ENCODE measurements around the gene SRSF2. TPM values are rescaled to one million over a fixed set of nuclear protein-coding genes. Genes with fewer than 3 reads are reported as not detected.

Gene SRSF2, protein sequence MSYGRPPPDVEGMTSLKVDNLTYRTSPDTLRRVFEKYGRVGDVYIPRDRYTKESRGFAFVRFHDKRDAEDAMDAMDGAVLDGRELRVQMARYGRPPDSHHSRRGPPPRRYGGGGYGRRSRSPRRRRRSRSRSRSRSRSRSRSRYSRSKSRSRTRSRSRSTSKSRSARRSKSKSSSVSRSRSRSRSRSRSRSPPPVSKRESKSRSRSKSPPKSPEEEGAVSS
- 328 and 459 TPM in 2 replicates for total RNA-seq (2014; rRNA removed; shearing (Covaris generic); ENCODE audit: low replicate concordance)

DNA sequence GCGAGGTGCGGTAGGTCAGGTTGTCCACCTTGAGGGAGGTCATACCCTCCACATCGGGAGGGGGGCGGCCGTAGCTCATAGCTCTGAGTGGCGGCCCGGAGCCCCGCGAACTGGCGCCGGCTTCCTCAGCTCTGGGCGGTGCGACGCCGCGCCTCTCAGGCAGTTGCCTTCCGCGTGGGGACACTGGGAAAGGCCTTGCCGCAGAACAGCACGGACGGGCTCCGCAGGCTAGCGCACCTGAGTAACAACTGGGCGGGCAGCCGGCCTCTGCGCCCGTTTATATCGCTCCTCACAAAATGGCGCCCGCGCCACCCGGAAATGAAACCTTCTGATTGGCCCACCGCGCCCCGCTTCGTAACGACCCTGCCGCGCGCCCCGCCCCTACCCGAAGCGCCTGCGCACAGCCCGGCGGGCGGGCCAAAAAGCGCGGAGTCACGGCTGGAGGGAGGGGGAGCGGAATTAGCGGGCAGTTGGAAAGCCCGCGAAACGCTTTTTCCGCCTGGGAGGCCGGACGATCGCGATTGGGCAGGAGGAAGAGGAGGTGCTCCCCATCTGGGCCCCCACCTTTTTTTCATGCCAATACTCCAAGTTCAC lies at the start of gene SRSF2:
Gene SRSF2 (minus strand): TSS at position 250 of the 594 bp plus-strand sequence. CDS start 171 bp downstream, at position 79.
- Histone ChIP-seq H3K9me2 (replicated peaks; ENCODE audit: insufficient read depth, low read length) (no peaks in the 10 kb centered on the region), H4K20me1 (ENCODE audit: insufficient read depth, low read depth, low read length) (peaks cover 23% of the 10 kb centered on the region)

DNA sequence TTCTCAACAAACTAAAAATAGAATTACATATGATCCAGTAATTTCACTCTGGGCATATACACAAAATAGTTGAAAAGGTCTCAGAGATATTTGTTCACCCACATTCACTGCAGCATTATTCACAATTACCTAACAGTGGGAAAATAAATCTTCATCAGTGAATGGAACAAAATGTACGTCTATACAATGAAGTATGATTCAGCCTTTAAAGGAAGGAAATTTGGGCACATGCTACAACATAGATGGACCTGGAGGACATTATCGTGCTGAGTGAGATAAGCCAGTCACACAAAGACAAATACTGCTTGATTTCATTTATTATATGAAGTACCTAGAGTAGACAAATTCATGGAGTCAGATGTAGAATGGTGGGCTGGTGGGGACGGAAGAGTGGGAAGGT lies 47.8 kb upstream of the SRSF2 start:
- DNase-seq, result no peak
- H3K27me3 ChIP-seq (ENCODE audit: low read length), result no peaks in the 10 kb centered on the region
- H3K4me2 ChIP-seq (ENCODE audit: low read depth, low read length, poor library complexity, severe bottlenecking), result no peak overlapping the region
- H3K4me3 ChIP-seq (ENCODE audit: low read length), result no peak overlapping the region
- no peak overlapping the region for H3K27ac ChIP-seq (ENCODE audit: low read length)
- H3K9me3 ChIP-seq (ENCODE audit: low read length), result no peaks in the 10 kb centered on the region
- no peaks in the 10 kb centered on the region for H3K9me2 ChIP-seq (replicated peaks; ENCODE audit: insufficient read depth, low read length)
- no peaks in the 10 kb centered on the region for H3K4me1 ChIP-seq (ENCODE audit: low read length)
- no peak overlapping the region for H2AFZ ChIP-seq (ENCODE audit: low read length)
- H3K9ac ChIP-seq (ENCODE audit: low read length), result no peak overlapping the region
- H4K20me1 ChIP-seq (ENCODE audit: insufficient read depth, low read depth, low read length), result no peaks in the 10 kb centered on the region
- H3K79me2 ChIP-seq (ENCODE audit: low read length), result no peaks in the 10 kb centered on the region
- H3K36me3 ChIP-seq (ENCODE audit: insufficient read depth, low read length), result no peaks in the 10 kb centered on the region

More for the DNA sequence above, at the start of gene SRSF2:
- peak within 1 kb of the TSS; percentile 91 for H3K27ac ChIP-seq (ENCODE audit: low read length)
- peak within 1 kb of the TSS; percentile 98 for H3K9ac ChIP-seq (ENCODE audit: low read length)
- peaks cover 48% of the 10 kb centered on the region for H3K4me1 ChIP-seq (ENCODE audit: low read length)
- peak; percentile 100 for DNase-seq
- H2AFZ ChIP-seq (ENCODE audit: low read length), result peak within 1 kb of the TSS; percentile 70
- no peaks in the 10 kb centered on the region for H3K9me3 ChIP-seq (ENCODE audit: low read length)
- H3K27me3 ChIP-seq (ENCODE audit: low read length), result no peaks in the 10 kb centered on the region
- H3K36me3 ChIP-seq (ENCODE audit: insufficient read depth, low read length), result peaks cover 43% of the 10 kb centered on the region
- H3K79me2 ChIP-seq (ENCODE audit: low read length), result peaks cover 39% of the 10 kb centered on the region
- peak within 1 kb of the TSS; percentile 94 for H3K4me3 ChIP-seq (ENCODE audit: low read length)
- peak within 1 kb of the TSS; percentile 94 for H3K4me2 ChIP-seq (ENCODE audit: low read depth, low read length, poor library complexity, severe bottlenecking)

DNA sequence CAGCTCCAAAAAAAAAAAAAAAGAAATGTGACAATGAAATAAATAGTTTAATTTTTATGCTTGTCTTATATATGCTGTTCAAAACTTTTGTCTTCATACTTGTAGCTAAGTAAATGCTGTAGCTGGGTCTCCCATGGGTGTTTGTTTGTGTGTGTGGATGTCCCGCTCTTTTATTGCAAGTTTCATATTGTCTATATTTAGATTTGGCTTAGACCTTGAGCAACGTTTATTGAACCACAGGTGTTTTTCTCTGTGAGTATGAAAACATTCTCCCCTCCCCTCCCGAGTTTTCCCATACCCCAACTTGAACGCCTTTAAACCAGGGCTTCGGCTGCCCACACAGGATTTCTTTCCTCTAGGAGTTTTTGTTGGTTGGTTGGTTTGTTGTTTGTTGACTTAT lies 46.0 kb upstream of the SRSF2 start:
- Histone ChIP-seq H3K9me3 (ENCODE audit: low read length) (no peaks in the 10 kb centered on the region), H3K4me3 (ENCODE audit: low read length) (no peak overlapping the region), H3K9ac (ENCODE audit: low read length) (no peak overlapping the region), H3K4me2 (ENCODE audit: low read depth, low read length, poor library complexity, severe bottlenecking) (no peak overlapping the region), H2AFZ (ENCODE audit: low read length) (no peak overlapping the region), H3K27ac (ENCODE audit: low read length) (no peak overlapping the region), H3K9me2 (replicated peaks; ENCODE audit: insufficient read depth, low read length) (no peaks in the 10 kb centered on the region), H3K4me1 (ENCODE audit: low read length) (no peaks in the 10 kb centered on the region), H3K27me3 (ENCODE audit: low read length) (no peaks in the 10 kb centered on the region), H4K20me1 (ENCODE audit: insufficient read depth, low read depth, low read length) (no peaks in the 10 kb centered on the region), H3K79me2 (ENCODE audit: low read length) (no peaks in the 10 kb centered on the region), H3K36me3 (ENCODE audit: insufficient read depth, low read length) (peaks cover 5% of the 10 kb centered on the region; the same call in 1 of the 2 replicates)
- DNase-seq, result no peak

DNA sequence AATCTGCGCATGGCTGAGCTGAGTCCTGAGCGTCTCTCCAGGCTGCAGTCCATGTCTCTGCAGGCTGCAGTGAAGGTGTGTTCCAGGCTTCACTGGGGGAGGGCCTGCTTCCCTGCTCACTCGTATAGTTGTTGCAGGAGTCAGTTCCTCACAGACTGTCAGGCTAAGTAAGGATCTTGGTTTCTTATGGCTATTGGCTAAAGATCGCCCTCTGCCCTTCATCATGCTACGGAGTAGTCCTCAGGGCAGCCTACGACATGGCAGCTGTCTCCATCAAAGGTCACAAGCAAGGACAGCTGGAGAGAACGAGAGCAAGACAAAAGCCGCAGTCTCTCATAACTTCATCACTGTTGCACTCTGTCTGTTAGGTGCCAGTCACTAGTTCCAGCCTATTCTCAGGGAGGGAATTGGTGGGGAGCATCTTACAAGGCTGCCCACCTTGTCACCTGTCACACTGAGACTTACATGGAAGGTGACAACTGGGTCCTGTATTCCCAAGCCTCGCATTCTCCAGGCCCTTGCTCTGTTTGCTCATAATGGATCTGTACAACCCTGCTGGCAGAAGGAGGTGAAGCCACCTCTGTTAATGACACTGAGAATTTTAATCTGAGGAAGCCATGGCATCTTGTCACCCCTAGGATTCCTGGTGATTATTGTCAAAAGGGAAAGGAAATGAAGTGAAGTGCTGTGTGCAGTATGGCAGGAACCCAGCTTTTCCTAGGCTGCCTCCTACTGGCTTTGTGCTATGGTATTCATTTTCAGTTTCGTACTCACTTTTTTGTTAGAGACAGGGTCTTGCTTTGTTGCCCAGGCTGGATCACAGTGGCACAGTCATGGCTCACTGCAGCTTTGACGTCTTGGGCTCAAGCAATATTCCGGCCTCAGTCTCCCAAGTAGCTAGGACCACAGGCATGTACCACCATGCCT lies 44.2 kb upstream of the SRSF2 start:
- no peak overlapping the region for H2AFZ ChIP-seq (ENCODE audit: low read length)
- no peaks in the 10 kb centered on the region for H3K9me2 ChIP-seq (replicated peaks; ENCODE audit: insufficient read depth, low read length)
- no peaks in the 10 kb centered on the region for H3K27me3 ChIP-seq (ENCODE audit: low read length)
- H3K36me3 ChIP-seq (ENCODE audit: insufficient read depth, low read length), result peaks cover 9% of the 10 kb centered on the region; the same call in 1 of the 2 replicates
- no peak overlapping the region for H3K4me2 ChIP-seq (ENCODE audit: low read depth, low read length, poor library complexity, severe bottlenecking)
- no peak overlapping the region for H3K27ac ChIP-seq (ENCODE audit: low read length)
- no peaks in the 10 kb centered on the region for H3K4me1 ChIP-seq (ENCODE audit: low read length)
- H4K20me1 ChIP-seq (ENCODE audit: insufficient read depth, low read depth, low read length), result no peaks in the 10 kb centered on the region
- no peaks in the 10 kb centered on the region for H3K79me2 ChIP-seq (ENCODE audit: low read length)
- no peaks in the 10 kb centered on the region for H3K9me3 ChIP-seq (ENCODE audit: low read length)
- H3K9ac ChIP-seq (ENCODE audit: low read length), result no peak overlapping the region
- DNase-seq, result no peak
- H3K4me3 ChIP-seq (ENCODE audit: low read length), result no peak overlapping the region

DNA sequence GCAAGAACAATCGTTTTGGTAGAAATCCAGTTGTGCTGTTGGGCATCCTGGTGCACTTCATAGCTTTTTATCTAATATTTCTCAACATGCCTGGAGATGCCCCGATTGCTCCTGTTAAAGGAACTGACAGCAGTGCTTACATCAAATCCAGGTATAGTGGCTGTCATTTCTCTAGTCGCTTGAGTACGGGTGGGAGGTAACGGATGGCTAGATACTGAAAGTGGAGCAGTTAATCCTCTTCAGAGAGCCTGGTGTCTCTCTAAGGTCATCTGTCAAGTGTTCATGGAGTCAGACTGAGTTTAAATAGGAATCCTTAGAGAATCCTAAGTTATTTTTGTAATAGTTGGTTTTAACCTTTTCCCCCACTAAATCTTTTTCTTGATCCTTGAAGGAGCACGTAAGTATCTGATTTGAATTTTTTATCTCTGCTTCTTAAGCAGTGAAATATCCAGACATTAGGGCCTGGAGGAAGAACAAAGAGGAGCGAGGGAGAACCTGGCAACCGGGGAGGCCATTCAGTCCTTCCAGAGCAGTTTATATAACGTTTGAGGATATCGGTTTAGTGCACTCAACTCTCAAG lies 38.0 kb upstream of the SRSF2 start:
- Histone ChIP-seq H3K9ac (ENCODE audit: low read length) (no peak overlapping the region), H3K36me3 (ENCODE audit: insufficient read depth, low read length) (peaks cover 9% of the 10 kb centered on the region; the same call in 1 of the 2 replicates), H3K4me3 (ENCODE audit: low read length) (no peak overlapping the region), H3K9me3 (ENCODE audit: low read length) (no peaks in the 10 kb centered on the region), H4K20me1 (ENCODE audit: insufficient read depth, low read depth, low read length) (no peaks in the 10 kb centered on the region), H3K27ac (ENCODE audit: low read length) (no peak overlapping the region), H3K4me1 (ENCODE audit: low read length) (no peaks in the 10 kb centered on the region), H3K4me2 (ENCODE audit: low read depth, low read length, poor library complexity, severe bottlenecking) (no peak overlapping the region), H3K79me2 (ENCODE audit: low read length) (no peaks in the 10 kb centered on the region), H2AFZ (ENCODE audit: low read length) (no peak overlapping the region), H3K9me2 (replicated peaks; ENCODE audit: insufficient read depth, low read length) (no peaks in the 10 kb centered on the region), H3K27me3 (ENCODE audit: low read length) (no peaks in the 10 kb centered on the region)
- DNase-seq, result no peak

DNA sequence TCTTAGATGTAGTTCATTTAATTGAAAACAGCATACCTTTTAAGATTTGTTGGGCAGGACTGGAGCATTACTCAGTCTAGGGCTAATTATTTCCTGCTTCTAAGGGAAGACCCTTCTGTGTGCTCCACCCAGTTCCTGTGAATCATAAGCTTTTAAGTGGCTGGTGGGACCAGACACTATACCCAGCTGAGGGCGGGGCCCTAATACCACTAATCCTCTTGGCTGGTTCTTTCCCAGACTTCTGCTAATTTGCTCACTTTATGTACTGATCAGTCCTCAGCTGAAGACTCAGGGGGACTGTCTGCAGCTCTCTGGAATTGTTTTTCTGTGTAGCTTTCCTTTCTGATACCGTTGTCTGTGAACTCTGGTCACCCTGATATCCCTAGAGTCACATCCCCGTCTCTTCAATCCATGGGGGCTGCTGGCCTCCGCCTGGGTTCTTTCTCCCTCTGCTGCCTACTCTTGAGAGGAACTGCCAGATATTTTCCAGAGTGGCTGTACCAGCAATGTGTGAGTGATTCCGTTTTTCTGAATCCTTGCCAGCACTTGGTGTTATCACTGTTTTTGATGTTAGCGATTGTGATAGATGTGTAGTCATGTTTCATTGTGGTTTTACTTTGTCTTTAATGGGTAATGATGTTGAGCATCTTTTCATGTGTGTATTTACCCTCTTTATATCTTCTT lies 35.9 kb upstream of the SRSF2 start:
- Histone ChIP-seq H3K4me2 (ENCODE audit: low read depth, low read length, poor library complexity, severe bottlenecking) (no peak overlapping the region), H3K4me3 (ENCODE audit: low read length) (no peak overlapping the region), H3K9me2 (replicated peaks; ENCODE audit: insufficient read depth, low read length) (no peaks in the 10 kb centered on the region), H3K27ac (ENCODE audit: low read length) (no peak overlapping the region), H3K27me3 (ENCODE audit: low read length) (no peaks in the 10 kb centered on the region), H3K9ac (ENCODE audit: low read length) (no peak overlapping the region), H4K20me1 (ENCODE audit: insufficient read depth, low read depth, low read length) (no peaks in the 10 kb centered on the region), H3K9me3 (ENCODE audit: low read length) (no peaks in the 10 kb centered on the region), H3K79me2 (ENCODE audit: low read length) (no peaks in the 10 kb centered on the region), H2AFZ (ENCODE audit: low read length) (no peak overlapping the region), H3K4me1 (ENCODE audit: low read length) (no peaks in the 10 kb centered on the region), H3K36me3 (ENCODE audit: insufficient read depth, low read length) (peaks cover 2% of the 10 kb centered on the region; the same call in 1 of the 2 replicates)
- no peak for DNase-seq

DNA sequence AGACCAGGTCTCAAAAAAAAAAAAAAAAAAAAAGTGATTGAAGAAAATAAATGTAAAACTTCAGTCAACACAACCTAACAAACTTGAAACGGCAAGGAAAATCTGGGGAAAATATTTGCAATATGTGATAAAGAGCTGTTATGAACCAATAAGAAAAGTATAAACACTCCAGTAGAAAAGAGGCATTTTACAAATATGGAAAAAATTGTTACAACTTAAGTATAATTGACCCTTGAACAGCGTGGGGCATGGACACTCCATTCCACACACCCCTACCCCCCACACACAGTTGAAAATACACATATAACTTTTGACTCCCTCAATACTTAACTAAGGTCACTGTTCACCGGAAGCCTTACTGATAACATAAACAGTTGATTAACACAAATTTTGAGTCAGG lies 21.4 kb upstream of the SRSF2 start:
- Histone ChIP-seq H3K79me2 (ENCODE audit: low read length) (no peaks in the 10 kb centered on the region), H3K27me3 (ENCODE audit: low read length) (no peaks in the 10 kb centered on the region), H4K20me1 (ENCODE audit: insufficient read depth, low read depth, low read length) (no peaks in the 10 kb centered on the region), H3K4me1 (ENCODE audit: low read length) (no peaks in the 10 kb centered on the region), H3K9me2 (replicated peaks; ENCODE audit: insufficient read depth, low read length) (no peaks in the 10 kb centered on the region), H3K36me3 (ENCODE audit: insufficient read depth, low read length) (no peaks in the 10 kb centered on the region), H3K9me3 (ENCODE audit: low read length) (no peaks in the 10 kb centered on the region), H3K4me2 (ENCODE audit: low read depth, low read length, poor library complexity, severe bottlenecking) (no peak overlapping the region), H3K9ac (ENCODE audit: low read length) (no peak overlapping the region), H2AFZ (ENCODE audit: low read length) (no peak overlapping the region), H3K4me3 (ENCODE audit: low read length) (no peak overlapping the region), H3K27ac (ENCODE audit: low read length) (no peak overlapping the region)
- no peak for DNase-seq

Measured in Karpas-422 (cell line).